Neural crest cell (in vitro differentiated cells): Measurements from ENCODE around the gene YY1AP1. TPM values are rescaled to one million over a fixed set of nuclear protein-coding genes. Genes with fewer than 3 reads are reported as not detected.
"Not testable (repeated sequence)": the region's sequence is repeated elsewhere in the genome, so short reads cannot be mapped to it uniquely, and the experiment has no call there.

Source experiments
- DNase-seq: peaks from one replicate; pipeline ENCODE4 v3.0.0; 2021; ENCODE audit warnings: low read depth, mixed read lengths, low spot score
- H3K27ac Mint-ChIP-seq: one replicate; pipeline ENCODE4 v1.8.0; 2021; ENCODE audit warnings: mild to moderate bottlenecking, mixed read lengths; ENCODE audit not compliant: unreplicated experiment
- H3K27me3 Mint-ChIP-seq: 2 replicates; pipeline ENCODE4 v1.8.0; 2021; ENCODE audit warnings: low read depth, mild to moderate bottlenecking, mixed read lengths
- H3K36me3 Mint-ChIP-seq: 2 replicates; pipeline ENCODE4 v1.8.0; 2021; ENCODE audit warnings: low read depth, mild to moderate bottlenecking, mixed read lengths
- H3K4me1 Mint-ChIP-seq: 2 replicates; pipeline ENCODE4 v1.8.0; 2021; ENCODE audit warnings: mixed read lengths
- H3K4me3 Mint-ChIP-seq: one replicate; pipeline ENCODE4 v1.8.0; 2021; ENCODE audit warnings: mild to moderate bottlenecking, mixed read lengths
- H3K9me3 Mint-ChIP-seq: 2 replicates; pipeline ENCODE4 v1.8.0; 2021; ENCODE audit warnings: mixed read lengths
- CTCF ChIP-seq: fragments of 200-600 bp; sonication (generic); conservative IDR thresholded peaks from 2 replicates; pipeline ENCODE4 v1.5.0; 2021; ENCODE audit warnings: antibody characterized with exemption, mild to moderate bottlenecking
- total RNA-seq: library from RNA; stranded (reverse); gene quantifications from 2 replicates; pipeline ENCODE4 v1.2.1, GENCODE V29; 2021

Gene YY1AP1
- total RNA-seq, 1 donor from 2014 or later = 54.5 TPM

GRCh38 chr1:155673003-155673402, 15.6 kb downstream of the YY1AP1 start:
- peaks cover 14% of the 10 kb centered on the region for H3K36me3 Mint-ChIP-seq
- no peak overlapping the region for H3K4me3 Mint-ChIP-seq
- no peak overlapping the region for H3K27ac Mint-ChIP-seq
- H3K9me3 Mint-ChIP-seq = no peaks in the 10 kb centered on the region
- no peaks in the 10 kb centered on the region for H3K27me3 Mint-ChIP-seq
- no peaks in the 10 kb centered on the region for H3K4me1 Mint-ChIP-seq
- no peak for DNase-seq
- no peak for TF ChIP-seq CTCF

- H3K9me3 Mint-ChIP-seq = no peaks in the 10 kb centered on the region
- H3K4me3 Mint-ChIP-seq = no peak overlapping the region
- no peak for TF ChIP-seq CTCF
- H3K36me3 Mint-ChIP-seq = peaks cover 17% of the 10 kb centered on the region
- no peak overlapping the region for H3K27ac Mint-ChIP-seq
- H3K27me3 Mint-ChIP-seq = no peaks in the 10 kb centered on the region
- no peaks in the 10 kb centered on the region for H3K4me1 Mint-ChIP-seq
- no peak for DNase-seq
Measured at GRCh38 chr1:155671750-155672149, 16.8 kb downstream of the YY1AP1 start.

- Mint-ChIP-seq H3K36me3 (peaks cover 16% of the 10 kb centered on the region), H3K4me3 (no peak overlapping the region), H3K27ac (no peak overlapping the region), H3K9me3 (no peaks in the 10 kb centered on the region), H3K27me3 (no peaks in the 10 kb centered on the region), H3K4me1 (no peaks in the 10 kb centered on the region)
- DNase-seq = no peak
- no peak for TF ChIP-seq CTCF
Measured at GRCh38 chr1:155669233-155670162, 19.1 kb downstream of the YY1AP1 start.

- H3K4me3 Mint-ChIP-seq, H3K9me3 Mint-ChIP-seq, DNase-seq, H3K4me1 Mint-ChIP-seq, H3K27ac Mint-ChIP-seq, H3K27me3 Mint-ChIP-seq: not testable (repeated sequence)
- H3K36me3 Mint-ChIP-seq = peaks cover 39% of the 10 kb centered on the region
Measured at GRCh38 chr1:155661239-155661638, 27.3 kb downstream of the YY1AP1 start.

- no peaks in the 10 kb centered on the region for H3K27me3 Mint-ChIP-seq
- H3K4me3 Mint-ChIP-seq = no peak overlapping the region
- H3K4me1 Mint-ChIP-seq = no peaks in the 10 kb centered on the region
- H3K9me3 Mint-ChIP-seq = no peaks in the 10 kb centered on the region
- no peak overlapping the region for H3K27ac Mint-ChIP-seq
- no peak for DNase-seq
- H3K36me3 Mint-ChIP-seq = peaks cover 34% of the 10 kb centered on the region
- TF ChIP-seq CTCF = no peak
Measured at GRCh38 chr1:155657463-155657862, 31.1 kb downstream of the YY1AP1 start.

GRCh38 chr1:155652951-155653350, 35.6 kb downstream of the YY1AP1 start:
- no peak for TF ChIP-seq CTCF
- Mint-ChIP-seq H3K4me1 (peaks cover 6% of the 10 kb centered on the region), H3K27me3 (no peaks in the 10 kb centered on the region), H3K9me3 (peaks cover 3% of the 10 kb centered on the region), H3K36me3 (peaks cover 5% of the 10 kb centered on the region), H3K4me3 (no peak overlapping the region), H3K27ac (no peak overlapping the region)
- no peak for DNase-seq
